Transverse colon (tissue), 4 donors: ENCODE measurements around the gene JADE2.

Experiments
- CTCF ChIP-seq, 5 experiments: fragments of 200-600 bp in 3 of 5; fragments of 450-650 bp in 2 of 5; sonication (generic) in 3 of 5; IDR thresholded peaks; 1 replicate in 2 of 5; 2 replicates in 3 of 5; pipeline ENCODE4 v1.5.1; 2016 to 2017; ENCODE audit warnings: antibody characterized with exemption in 5 of 5, inconsistent platforms in 3 of 5, mild to moderate bottlenecking in 2 of 5, moderate library complexity in 1 of 5
- EP300 ChIP-seq: sonication (generic); formaldehyde crosslinking; IDR thresholded peaks from one replicate; pipeline ENCODE4 v1.6.1; 2017; ENCODE audit warnings: antibody characterized with exemption, low read depth
- POLR2A ChIP-seq: fragments of 450-650 bp; IDR thresholded peaks from one replicate; pipeline ENCODE4 v1.6.1; 2016; ENCODE audit warnings: antibody characterized with exemption, mild to moderate bottlenecking, moderate library complexity
- POLR2AphosphoS5 ChIP-seq, 3 donors: sonication (generic); formaldehyde crosslinking; IDR thresholded peaks; one replicate each; pipeline ENCODE4 v1.6.1; 2016; ENCODE audit warnings: antibody characterized with exemption in 3 of 3

- TF ChIP-seq POLR2A (no peak), CTCF (IDR thresholded peaks at IDR 0.05) (no peak), POLR2AphosphoS5 (IDR thresholded peaks at IDR 0.05) (no peak), EP300 (no peak)
These were observed 59.2 kb downstream of the JADE2 start for GRCh38 chr5:134584662-134585061.
